OCI-LY3 (cell line): ENCODE results near the gene DNAJB13.

Source experiments
- H2AFZ ChIP-seq: fragments of 200-600, 300-600 bp; shearing (Covaris generic); 2 replicates; pipeline ENCODE4 v1.6.0; 2014; ENCODE audit warnings: antibody characterized with exemption, low read depth, low read length
- H3K27ac ChIP-seq: fragments of 200-600, 300-600 bp; sonication (generic); 2 replicates; pipeline ENCODE4 v1.5.1; 2014; ENCODE audit warnings: mild to moderate bottlenecking, low read length, moderate library complexity, mixed read lengths
- H3K27me3 ChIP-seq: fragments of 200-600, 300-600 bp; sonication (generic); 2 replicates; pipeline ENCODE4 v1.6.1; 2014; ENCODE audit warnings: low read depth, low read length, mixed read lengths
- H3K36me3 ChIP-seq: fragments of 200-600, 300-600 bp; sonication (generic); replicated peaks from 2 replicates; pipeline ENCODE3; 2014; ENCODE audit warnings: low read depth, low read length, mixed read lengths
- H3K4me1 ChIP-seq: fragments of 300-600, 200-600 bp; sonication (generic); 2 replicates; pipeline ENCODE4 v1.6.1; 2014; ENCODE audit warnings: low read length, mixed read lengths
- H3K4me2 ChIP-seq: fragments of 200-600, 300-600 bp; sonication (generic); 2 replicates; pipeline ENCODE4 v1.6.1; 2014; ENCODE audit warnings: low read length, mixed read lengths
- H3K4me3 ChIP-seq: fragments of 300-600, 200-600 bp; sonication (generic); 2 replicates; pipeline ENCODE4 v1.5.1; 2014; ENCODE audit warnings: antibody characterized with exemption, mild to moderate bottlenecking, low read length, moderate library complexity
- H3K79me2 ChIP-seq: fragments of 300-600, 200-600 bp; shearing (Covaris generic); 2 replicates; pipeline ENCODE4 v1.6.1; 2014; ENCODE audit warnings: mild to moderate bottlenecking, low read length, mixed read lengths
- H3K9ac ChIP-seq: fragments of 300-600, 200-600 bp; shearing (Covaris generic); 2 replicates; pipeline ENCODE4 v1.6.0; 2014; ENCODE audit warnings: mild to moderate bottlenecking, low read length, moderate library complexity
- H3K9me3 ChIP-seq: fragments of 200-600, 300-600 bp; shearing (Covaris generic); 2 replicates; pipeline ENCODE4 v1.6.1; 2014; ENCODE audit warnings: low read length, mixed read lengths; ENCODE audit not compliant: insufficient read depth
- H4K20me1 ChIP-seq: fragments of 200-600, 300-600 bp; sonication (generic); 2 replicates; pipeline ENCODE4 v1.6.1; 2016; ENCODE audit warnings: low read length, mixed read lengths; ENCODE audit not compliant: insufficient read depth
- CTCF ChIP-seq: fragments of 200-600, 300-600 bp; sonication (generic); IDR thresholded peaks from 2 replicates; pipeline ENCODE4 v1.5.1; 2014; ENCODE audit warnings: antibody characterized with exemption, low read length, low read depth
- EZH2phosphoT487 ChIP-seq: fragments of 200-600 bp; shearing (Covaris generic); IDR thresholded peaks from 2 replicates; pipeline ENCODE4 v1.6.1; 2018; ENCODE audit warnings: antibody characterized with exemption, mixed run types, low read depth

DNAJB13 gene

GRCh38 chr11:73957654-73958361 is 7.0 kb downstream of the DNAJB13 start:
- Histone ChIP-seq H3K4me1 (peaks cover 43% of the 10 kb centered on the region), H3K4me2 (peak overlapping the region; percentile 82), H3K9me3 (no peaks in the 10 kb centered on the region), H3K27ac (no peak overlapping the region), H3K4me3 (peak overlapping the region; percentile 76), H3K36me3 (no peaks in the 10 kb centered on the region), H2AFZ (peak overlapping the region; percentile 90), H3K9ac (peak overlapping the region; percentile 30), H3K79me2 (no peaks in the 10 kb centered on the region), H3K27me3 (0 out of 2 replicates have a peak, but pooled peaks cover 6% of the 10 kb centered on the region), H4K20me1 (no peaks in the 10 kb centered on the region)
- TF ChIP-seq EZH2phosphoT487 = no peak
- no peak for TF ChIP-seq CTCF

GRCh38 chr11:73958521-73959141 is 7.8 kb downstream of the DNAJB13 start:
- Histone ChIP-seq H4K20me1 (no peaks in the 10 kb centered on the region), H3K27me3 (0 out of 2 replicates have a peak, but pooled peaks cover 6% of the 10 kb centered on the region), H3K9me3 (no peaks in the 10 kb centered on the region), H2AFZ (no peak overlapping the region), H3K4me1 (peaks cover 35% of the 10 kb centered on the region), H3K79me2 (no peaks in the 10 kb centered on the region), H3K36me3 (no peaks in the 10 kb centered on the region), H3K27ac (no peak overlapping the region), H3K9ac (no peak overlapping the region), H3K4me3 (peak overlapping the region; percentile 76; the same call in 1 of the 2 replicates), H3K4me2 (peak overlapping the region; percentile 82)
- no peak for TF ChIP-seq CTCF
- TF ChIP-seq EZH2phosphoT487 = no peak

- H3K9me3 ChIP-seq = no peaks in the 10 kb centered on the region
- no peak overlapping the region for H3K9ac ChIP-seq
- no peak overlapping the region for H3K4me3 ChIP-seq
- H4K20me1 ChIP-seq = no peaks in the 10 kb centered on the region
- no peak overlapping the region for H3K27ac ChIP-seq
- H3K36me3 ChIP-seq = no peaks in the 10 kb centered on the region
- H2AFZ ChIP-seq = no peak overlapping the region
- H3K27me3 ChIP-seq = peaks cover 22% of the 10 kb centered on the region
- H3K4me2 ChIP-seq = no peak overlapping the region
- TF ChIP-seq CTCF = no peak
- TF ChIP-seq EZH2phosphoT487 = no peak
- peaks cover 36% of the 10 kb centered on the region for H3K4me1 ChIP-seq
- H3K79me2 ChIP-seq = no peaks in the 10 kb centered on the region
These were observed 10.5 kb downstream of the DNAJB13 start for GRCh38 chr11:73961321-73961720.

- Histone ChIP-seq H3K79me2 (no peaks in the 10 kb centered on the region), H3K4me2 (no peak overlapping the region), H3K27ac (no peak overlapping the region), H3K4me3 (no peak overlapping the region), H3K9me3 (no peaks in the 10 kb centered on the region), H3K36me3 (no peaks in the 10 kb centered on the region), H3K9ac (no peak overlapping the region), H2AFZ (no peak overlapping the region), H3K27me3 (peaks cover 20% of the 10 kb centered on the region), H3K4me1 (peaks cover 31% of the 10 kb centered on the region), H4K20me1 (no peaks in the 10 kb centered on the region)
- no peak for TF ChIP-seq CTCF
- TF ChIP-seq EZH2phosphoT487 = no peak
These were observed 11.4 kb downstream of the DNAJB13 start for GRCh38 chr11:73962101-73962705.
